AG04450 (cell line): ENCODE results near the gene TMEM63B. TPM values are rescaled to one million over a fixed set of nuclear protein-coding genes. Genes with fewer than 3 reads are reported as not detected.

Experiments used
- CTCF ChIA-PET: fragments of 300-600, 350-600 bp; formaldehyde crosslinking; extraction: SDS; loops from one replicate; lab custom pipeline; 2022; ENCODE audit warnings: antibody characterized with exemption, inconsistent platforms; lab: Charles Lee
- POLR2A ChIA-PET: fragments of 350-600 bp; formaldehyde crosslinking; extraction: SDS; loops from one replicate; lab custom pipeline; 2021; ENCODE audit warnings: antibody characterized with exemption, inconsistent platforms; lab: Yijun Ruan, JAX
- DNase-seq: peaks from one replicate; pipeline ENCODE4 v3.0.0-alpha.2; 2011; ENCODE audit warnings: low read depth, low spot score
- H3K27ac ChIP-seq: one replicate; pipeline ENCODE4 v1.5.1; 2012; ENCODE audit warnings: low read depth, low read length, control low read depth
- H3K27me3 ChIP-seq: one replicate; pipeline ENCODE4 v1.6.0; 2012; ENCODE audit warnings: low read length; ENCODE audit not compliant: control insufficient read depth, insufficient read depth
- H3K4me3 ChIP-seq: 2 replicates; pipeline ENCODE4 v1.5.1; 2011; ENCODE audit warnings: mild to moderate bottlenecking, low read depth, low read length, control low read depth
- H3K9me3 ChIP-seq: 2 replicates; pipeline ENCODE4 v1.5.1; 2012; ENCODE audit warnings: low read length; ENCODE audit not compliant: control insufficient read depth, insufficient read depth
- CTCF ChIP-seq: IDR thresholded peaks from 2 replicates; pipeline ENCODE4 v1.5.1; 2011; ENCODE audit warnings: low read depth, low read length, control low read depth, inconsistent platforms
- polyA plus RNA-seq: library from polyadenylated mRNA; depleted of rRNA; stranded (reverse); fragments of >200 nt; gene quantifications from 2 replicates; pipeline ENCODE4 v1.2.3, GENCODE V29; 2011

TMEM63B gene
- polyA plus RNA-seq, 1 experiment = 39.4 TPM

GRCh38 chr6:44188819-44189218, 61.5 kb downstream of the TMEM63B start:
- DNase-seq = no peak
- no peak for TF ChIP-seq CTCF
- H3K4me3 ChIP-seq = no peak overlapping the region
- ChIA-PET POLR2A (no interaction called here), CTCF (interaction anchor here (1.6 to 2.7 kb wide), 2 partner anchors 16 to 46 kb away, joined by 4 to 10 read pairs; no protein-coding TSS in a partner anchor)
- no peak overlapping the region for H3K27ac ChIP-seq
- H3K27me3 ChIP-seq = peaks cover 6% of the 10 kb centered on the region
- no peaks in the 10 kb centered on the region for H3K9me3 ChIP-seq

- CTCF ChIA-PET = interaction anchor here (0.7 to 2.7 kb wide), 4 partner anchors 9 to 48 kb away, joined by 3 to 10 read pairs (median 4); no protein-coding TSS in a partner anchor
- POLR2A ChIA-PET = no interaction called here
- no peaks in the 10 kb centered on the region for H3K9me3 ChIP-seq
- DNase-seq = no peak
- H3K4me3 ChIP-seq = no peak overlapping the region
- H3K27ac ChIP-seq = no peak overlapping the region
- TF ChIP-seq CTCF = no peak
- H3K27me3 ChIP-seq = peaks cover 8% of the 10 kb centered on the region
Measured at GRCh38 chr6:44189257-44189656, 61.9 kb downstream of the TMEM63B start.

GRCh38 chr6:44190715-44191114, 63.4 kb downstream of the TMEM63B start:
- POLR2A ChIA-PET = no interaction called here
- CTCF ChIA-PET = interaction anchor here (1.1 to 2.7 kb wide), 2 partner anchors 18 to 31 kb away, joined by 9 to 10 read pairs; no protein-coding TSS in a partner anchor
- H3K4me3 ChIP-seq = no peak overlapping the region
- H3K27me3 ChIP-seq = peaks cover 13% of the 10 kb centered on the region
- no peaks in the 10 kb centered on the region for H3K9me3 ChIP-seq
- no peak overlapping the region for H3K27ac ChIP-seq
- TF ChIP-seq CTCF = no peak
- DNase-seq = no peak

- no peaks in the 10 kb centered on the region for H3K9me3 ChIP-seq
- no peak overlapping the region for H3K4me3 ChIP-seq
- no peak for TF ChIP-seq CTCF
- H3K27me3 ChIP-seq = peaks cover 9% of the 10 kb centered on the region
- no peak for DNase-seq
- POLR2A ChIA-PET = no interaction called here
- no peak overlapping the region for H3K27ac ChIP-seq
- CTCF ChIA-PET = interaction anchor here (0.6 to 1.8 kb wide), 3 partner anchors 18 to 42 kb away, joined by 3 to 10 read pairs (median 4); no protein-coding TSS in a partner anchor
Measured at GRCh38 chr6:44192428-44193041, 65.2 kb downstream of the TMEM63B start.

GRCh38 chr6:44193307-44193910, 66.1 kb downstream of the TMEM63B start:
- Histone ChIP-seq H3K4me3 (no peak overlapping the region), H3K9me3 (no peaks in the 10 kb centered on the region), H3K27ac (no peak overlapping the region), H3K27me3 (peaks cover 9% of the 10 kb centered on the region)
- no peak for TF ChIP-seq CTCF
- CTCF ChIA-PET = interaction anchor here (1.6 to 1.8 kb wide), 2 partner anchors 21 to 41 kb away, joined by 4 to 10 read pairs; no protein-coding TSS in a partner anchor
- DNase-seq = no peak
- POLR2A ChIA-PET = no interaction called here
